Measurements from ENCODE around the gene ZNF808.
A peak's percentile ranks its signal among the peaks of the same experiment; 100 is the strongest.

GRCh38 chr19:52566588-52566987, 39.1 kb downstream of the ZNF808 start:
- TF ChIP-seq POLR2A (IDR thresholded peaks at IDR 0.05; ENCODE audit: low read depth, low read length) (no peak), CEBPB (IDR thresholded peaks at IDR 0.05; ENCODE audit: low read depth, low read length) (peak; percentile 43; the same call in 1 of the 2 replicates), USF2 (IDR thresholded peaks at IDR 0.05; ENCODE audit: low read depth, low read length) (no peak), CTCF (conservative IDR thresholded peaks at IDR 0.05; ENCODE audit: low read depth, low read length) (no peak), MXI1 (IDR thresholded peaks at IDR 0.05; ENCODE audit: borderline replicate concordance, low read depth, low read length) (no peak), BHLHE40 (IDR thresholded peaks at IDR 0.05; ENCODE audit: low read depth, low read length) (peak; percentile 14; the same call in 1 of the 2 replicates), RFX5 (IDR thresholded peaks at IDR 0.05; ENCODE audit: low read depth, low read length) (no peak), RAD21 (IDR thresholded peaks at IDR 0.05; ENCODE audit: low read length) (no peak), ELK1 (IDR thresholded peaks at IDR 0.05; ENCODE audit: borderline replicate concordance, low read depth, low read length) (no peak), MAFK (IDR thresholded peaks at IDR 0.05; ENCODE audit: low read depth, low read length) (no peak), NFE2L2 (IDR thresholded peaks at IDR 0.05; ENCODE audit: low read depth, low read length) (0 out of 2 replicates have a peak, but pooled peaks have one; percentile 12), RCOR1 (IDR thresholded peaks at IDR 0.05; ENCODE audit: insufficient replicate concordance, low read length) (no peak), MAZ (IDR thresholded peaks at IDR 0.05; ENCODE audit: borderline replicate concordance, low read depth, low read length) (no peak)

Data from IMR-90 (cell line).